ENCODE measurements around the gene ASS1. TPM values are rescaled to one million over a fixed set of nuclear protein-coding genes. Genes with fewer than 3 reads are reported as not detected.
"Not testable (repeated sequence)": the region's sequence is repeated elsewhere in the genome, so short reads cannot be mapped to it uniquely, and the experiment has no call there.

The ASS1 gene
- 10 to 100 TPM; 12.2 to 33.2 (median 22.0) TPM for polyA plus RNA-seq (ENCODE audit: insufficient read depth in 1 of 5, insufficient read length in 5 of 5, low replicate concordance in 1 of 5)
- long read RNA-seq, donor 1, transcript ASS1-201 (15 exons, 1,564 nt): major isoform, 13 of 13 reads
- long read RNA-seq, donor 1, partial matches to known transcripts: 0 of 13 reads
- long read RNA-seq, donor 1, other reads (novel, unspliced or antisense): 0 of 13 reads
- long read RNA-seq, donor 2, partial matches to known transcripts: 0 of 2 reads
- long read RNA-seq, donor 2, other reads (novel, unspliced or antisense): 0 of 2 reads
- long read RNA-seq, donor 3, transcript ASS1-201 (15 exons, 1,564 nt): major isoform, 5 of 5 reads
- long read RNA-seq, donor 3, partial matches to known transcripts: 0 of 5 reads
- long read RNA-seq, donor 3, other reads (novel, unspliced or antisense): 0 of 5 reads
- long read RNA-seq, donor 4, partial matches to known transcripts: 0 of 5 reads
- long read RNA-seq, donor 4, other reads (novel, unspliced or antisense): 0 of 5 reads
- long read RNA-seq, donor 5, partial matches to known transcripts: 0 of 2 reads
- long read RNA-seq, donor 5, other reads (novel, unspliced or antisense): 0 of 2 reads
- long read RNA-seq, donor 6, transcript ASS1-201 (15 exons, 1,564 nt): major isoform, 13 of 13 reads
- long read RNA-seq, donor 6, partial matches to known transcripts: 0 of 13 reads
- long read RNA-seq, donor 6, other reads (novel, unspliced or antisense): 0 of 13 reads
- long read RNA-seq, donor 7, partial matches to known transcripts: 0 of 4 reads
- long read RNA-seq, donor 7, other reads (novel, unspliced or antisense): 0 of 4 reads
- long read RNA-seq, donor 8, partial matches to known transcripts: 0 of 3 reads
- long read RNA-seq, donor 8, other reads (novel, unspliced or antisense): 0 of 3 reads

DNA sequence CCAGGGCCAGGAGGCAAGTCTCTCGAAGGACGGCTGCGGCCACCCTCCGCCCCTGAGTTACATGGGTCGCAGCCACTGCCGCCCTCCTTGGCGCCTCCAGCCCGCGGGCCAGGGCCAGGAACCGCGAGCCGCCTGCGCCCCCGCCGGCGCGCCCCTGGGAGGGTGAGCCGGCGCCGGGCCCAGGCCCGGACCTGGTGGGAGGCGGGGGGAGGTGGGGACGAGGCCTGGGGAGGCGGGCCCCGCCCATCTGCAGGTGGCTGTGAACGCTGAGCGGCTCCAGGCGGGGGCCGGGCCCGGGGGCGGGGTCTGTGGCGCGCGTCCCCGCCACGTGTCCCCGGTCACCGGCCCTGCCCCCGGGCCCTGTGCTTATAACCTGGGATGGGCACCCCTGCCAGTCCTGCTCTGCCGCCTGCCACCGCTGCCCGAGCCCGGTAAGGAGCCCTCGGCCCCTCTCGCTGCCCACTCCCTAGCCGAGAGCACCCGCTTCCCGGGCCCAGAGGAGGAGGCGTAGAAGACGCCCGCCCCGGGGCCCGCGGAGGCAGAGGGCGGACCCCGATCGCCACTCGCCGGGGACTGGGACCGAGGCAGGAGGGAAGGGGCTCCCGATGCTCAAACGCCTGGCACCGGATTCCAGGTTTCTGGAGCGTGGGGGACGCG, at the start of gene ASS1:
TSS of gene ASS1 (plus strand) at position 397 of the 657 bp plus-strand sequence. CDS start 7,268 bp downstream, outside the sequence.
- DNase-seq: peak in 1 of 2 donors; percentile 36

DNA sequence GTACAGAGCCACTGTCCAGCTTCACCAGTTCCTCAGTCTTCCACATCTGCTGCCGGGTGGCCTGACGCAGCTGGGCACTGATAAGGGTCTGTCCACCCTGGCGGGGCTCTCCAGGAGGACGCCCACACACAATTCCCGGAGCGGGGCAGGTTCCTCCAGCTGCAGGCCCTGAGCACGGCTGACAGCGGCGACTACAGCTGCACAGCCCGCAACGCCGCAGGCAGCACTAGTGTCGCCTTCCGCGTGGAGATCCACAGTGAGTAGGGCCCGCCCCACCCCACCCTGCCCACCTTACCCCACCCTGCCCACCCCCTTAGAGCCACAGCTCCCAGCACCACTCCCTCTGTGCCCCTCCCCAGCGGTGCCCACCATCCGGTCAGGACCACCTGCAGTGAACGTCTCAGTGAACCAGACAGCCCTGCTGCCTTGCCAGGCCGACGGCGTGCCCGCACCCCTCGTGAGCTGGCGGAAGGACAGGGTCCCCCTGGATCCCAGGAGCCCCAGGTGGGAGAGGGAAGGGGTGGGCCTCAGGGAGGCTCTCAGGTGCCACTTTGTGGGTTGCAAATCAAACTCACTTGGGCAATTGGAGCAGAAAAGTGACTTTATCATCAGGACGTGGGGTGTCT, 48.8 kb upstream of the ASS1 start:
- no peak for DNase-seq

DNA sequence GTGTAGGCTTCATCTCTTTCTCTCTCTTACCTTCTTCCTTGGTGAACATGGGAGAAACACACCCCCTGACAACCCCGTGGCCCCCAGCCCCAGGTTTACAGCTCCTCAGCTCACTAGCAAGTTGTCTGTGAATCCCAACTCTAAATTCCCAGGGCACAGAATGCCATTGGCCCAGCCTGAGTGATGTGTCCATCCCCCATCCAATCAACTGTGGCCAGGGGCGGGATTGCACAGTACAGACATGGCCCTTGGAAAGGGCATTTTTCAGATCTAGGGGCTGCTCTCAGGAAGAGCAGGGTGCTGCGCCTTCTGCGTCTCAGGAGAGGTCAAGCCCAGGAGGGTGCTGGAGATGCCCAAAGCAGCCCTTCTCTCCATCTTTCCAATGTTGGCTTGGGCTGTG, 48.2 kb upstream of the ASS1 start:
- no peak for DNase-seq

- DNase-seq: no peak
Observed at GRCh38 chr9:130398487-130399240, 46.1 kb upstream of the ASS1 start.

GRCh38 chr9:130399768-130400167, 45.0 kb upstream of the ASS1 start:
- DNase-seq: no peak

DNA sequence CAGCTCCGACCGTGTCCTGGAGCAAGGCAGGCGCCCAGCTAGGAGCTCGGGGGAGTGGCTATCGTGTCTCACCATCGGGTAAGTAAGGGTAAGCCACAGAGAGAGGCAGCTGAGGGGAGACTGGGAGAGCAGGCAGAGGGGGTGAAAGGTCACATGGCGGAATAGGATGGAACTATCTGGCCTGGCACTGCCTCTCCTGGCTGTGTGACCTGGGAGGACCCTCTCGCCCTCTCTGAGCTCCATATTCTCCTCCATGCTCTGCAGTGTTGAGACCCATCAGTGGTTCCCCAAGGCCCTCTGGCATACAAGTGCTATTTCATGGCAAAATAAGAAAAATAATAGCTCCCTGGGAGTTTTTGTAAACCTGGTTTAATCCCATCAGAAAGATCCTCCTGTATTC, 43.9 kb upstream of the ASS1 start:
- no peak for DNase-seq

GRCh38 chr9:130401742-130402141, 43.0 kb upstream of the ASS1 start:
- not testable (repeated sequence) for DNase-seq

- DNase-seq: no peak
Observed at GRCh38 chr9:130402243-130402642, 42.5 kb upstream of the ASS1 start.

GRCh38 chr9:130402645-130403440, 41.9 kb upstream of the ASS1 start:
- no peak for DNase-seq

GRCh38 chr9:130405657-130406257, 39.0 kb upstream of the ASS1 start:
- no peak for DNase-seq

DNA sequence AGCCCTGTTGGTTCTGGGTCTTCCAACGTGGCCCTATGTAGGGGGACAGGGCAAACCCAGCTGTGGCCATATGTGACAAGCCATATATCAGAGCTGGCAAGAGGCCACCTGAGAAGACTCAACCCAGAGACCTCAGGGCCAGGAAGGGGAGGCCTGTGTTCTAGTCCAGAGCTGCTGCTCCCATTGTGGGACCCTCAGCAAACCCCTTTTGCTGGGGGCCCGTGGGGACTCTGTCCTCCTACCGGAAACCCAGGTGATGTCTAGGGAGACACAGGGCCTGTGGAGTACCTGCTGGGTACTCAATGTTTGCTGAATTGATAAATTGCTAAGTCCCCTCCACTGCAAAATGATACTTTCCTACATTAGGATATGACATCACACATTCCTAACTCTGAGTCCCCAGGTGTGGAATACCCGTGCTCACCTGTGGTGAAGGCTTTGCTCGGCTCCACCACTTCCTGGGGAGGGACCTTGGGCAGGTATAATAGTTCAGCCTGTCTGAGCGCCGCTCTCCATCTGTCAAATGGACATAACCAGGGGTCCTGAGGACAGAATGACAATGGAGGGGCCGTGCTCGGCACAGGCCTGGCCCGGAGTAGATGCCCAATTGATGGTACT, 38.4 kb upstream of the ASS1 start:
- no peak for DNase-seq

GRCh38 chr9:130407916-130408663, 36.7 kb upstream of the ASS1 start:
- no peak for DNase-seq

DNA sequence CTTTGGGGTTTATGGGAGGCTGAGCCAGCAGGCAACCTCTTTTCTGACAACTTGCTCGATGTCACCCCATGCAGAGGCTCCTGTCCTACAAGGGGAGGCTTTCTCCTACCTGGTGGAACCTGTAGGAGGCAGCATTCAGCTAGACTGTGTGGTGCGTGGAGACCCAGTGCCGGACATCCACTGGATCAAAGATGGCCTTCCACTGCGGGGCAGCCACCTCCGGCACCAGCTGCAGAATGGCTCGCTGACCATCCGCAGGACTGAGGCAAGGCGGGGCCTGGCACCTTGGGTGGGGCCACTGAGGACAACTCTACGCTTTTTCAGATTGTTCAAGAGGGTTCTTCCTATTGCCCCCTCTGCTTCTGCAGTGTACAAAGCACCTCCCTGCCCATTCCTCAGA, 36.1 kb upstream of the ASS1 start:
- no peak for DNase-seq

- DNase-seq: no peak
Observed at GRCh38 chr9:130409246-130409645, 35.5 kb upstream of the ASS1 start.

- no peak for DNase-seq
Observed at GRCh38 chr9:130410443-130410842, 34.3 kb upstream of the ASS1 start.

DNA sequence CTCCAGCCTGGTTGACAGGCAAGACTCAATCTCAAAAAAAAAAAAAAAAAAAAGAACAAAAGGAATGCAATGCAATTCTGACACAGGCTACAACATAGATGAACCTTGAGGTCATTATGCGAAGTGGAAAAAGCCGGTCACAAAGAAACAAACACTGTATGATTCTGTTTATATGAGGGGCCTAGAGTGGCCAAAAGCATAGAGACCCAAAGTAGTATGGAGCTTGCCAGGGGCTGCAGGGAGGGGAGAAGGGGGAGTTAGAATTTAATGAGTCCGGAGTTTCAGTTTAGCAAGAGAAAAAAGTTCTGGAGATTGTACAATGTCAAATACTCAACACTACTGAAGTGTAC, 33.2 kb upstream of the ASS1 start:
- DNase-seq: peak; percentile 26 to 61

- no peak for DNase-seq
Observed at GRCh38 chr9:130414081-130414731, 30.6 kb upstream of the ASS1 start.
